H1 (cell line): ENCODE data around the gene TEF. TPM values are rescaled to one million over a fixed set of nuclear protein-coding genes. Genes with fewer than 3 reads are reported as not detected.

ENCODE experiments used
- ASH2L ChIP-seq: fragments of 200-600, 300-600 bp; sonication (generic); IDR thresholded peaks from one replicate; pipeline ENCODE4 v1.7.1; 2017; ENCODE audit warnings: low read length
- CREB1 ChIP-seq: IDR thresholded peaks from 2 replicates; pipeline ENCODE4 v1.6.1; 2012; ENCODE audit warnings: inconsistent platforms
- EZH2 ChIP-seq: fragments of 200-600 bp; sonication (generic); IDR thresholded peaks from 2 replicates; pipeline ENCODE4 v1.7.1; 2012; ENCODE audit warnings: low read depth, mild to moderate bottlenecking, moderate library complexity, low read length, inconsistent platforms; ENCODE audit not compliant: severe bottlenecking
- JUND ChIP-seq: IDR thresholded peaks from 2 replicates; pipeline ENCODE4 v1.6.1; 2011; ENCODE audit warnings: mild to moderate bottlenecking, improper control_type of control experiment, low read length
- RAD21 ChIP-seq, 2 experiments: IDR thresholded peaks in 1 of 2; conservative IDR thresholded peaks in 1 of 2; 2 replicates each; pipeline ENCODE4 v1.6.1; 2011; ENCODE audit warnings: low read depth in 2 of 2, low read length in 2 of 2, improper control_type of control experiment in 1 of 2, inconsistent platforms in 1 of 2, mild to moderate bottlenecking in 1 of 2, moderate library complexity in 1 of 2
- RXRA ChIP-seq: IDR thresholded peaks from 2 replicates; pipeline ENCODE4 v1.6.1; 2011; ENCODE audit warnings: low read depth, mild to moderate bottlenecking, low read length, moderate library complexity; ENCODE audit not compliant: insufficient read depth
- TAF7 ChIP-seq: optimal IDR thresholded peaks from 2 replicates; pipeline ENCODE3; 2011; ENCODE audit warnings: low read depth, mild to moderate bottlenecking, inconsistent platforms, low read length, moderate library complexity, borderline replicate concordance
- ZNF274 ChIP-seq: IDR thresholded peaks from 2 replicates; pipeline ENCODE4 v1.7.0; 2012; ENCODE audit warnings: low read length, borderline replicate concordance; ENCODE audit errors: extremely low read depth
- polyA plus RNA-seq, 7 experiments: library from polyadenylated mRNA; depleted of rRNA in 3 of 7; stranded (reverse) in 5 of 7; unstranded in 2 of 7; fragments of >200 nt in 5 of 7; fragments of 200-250 nt in 2 of 7; gene quantifications; 1 replicate in 5 of 7; 2 replicates in 1 of 7; 4 replicates in 1 of 7; pipeline versions ENCODE4 v1.2.1 to v1.2.3, GENCODE V29; 2011 to 2013; ENCODE audit warnings: missing spikeins in 2 of 7, mixed read lengths in 2 of 7
- total RNA-seq: library from RNA; stranded (reverse); fragmentation: NEBNext Ultra II Directional; extraction: Animal tissue kit (Norgen Biotek cat#: 25700); gene quantifications from 2 replicates; pipeline ENCODE4 v1.2.1, GENCODE V29; 2021
- TF ChIP-seq, protein P1 (sequence below): fragments of 300-600 bp; sonication (generic); IDR thresholded peaks from 2 replicates; pipeline ENCODE4 v1.7.1; 2012; ENCODE audit warnings: low read length, moderate library complexity, mild to moderate bottlenecking, inconsistent platforms; ENCODE audit not compliant: insufficient replicate concordance
- TF ChIP-seq, protein P2 (sequence below): IDR thresholded peaks from 2 replicates; pipeline ENCODE4 v1.6.1; 2012; ENCODE audit warnings: inconsistent platforms

The TEF gene
- total and polyA plus RNA-seq, 2 of the 8 experiments (the other 6 are each of a cell fraction or from before 2014, with no cell fraction given) = 7.4 to 9.0 TPM

DNA sequence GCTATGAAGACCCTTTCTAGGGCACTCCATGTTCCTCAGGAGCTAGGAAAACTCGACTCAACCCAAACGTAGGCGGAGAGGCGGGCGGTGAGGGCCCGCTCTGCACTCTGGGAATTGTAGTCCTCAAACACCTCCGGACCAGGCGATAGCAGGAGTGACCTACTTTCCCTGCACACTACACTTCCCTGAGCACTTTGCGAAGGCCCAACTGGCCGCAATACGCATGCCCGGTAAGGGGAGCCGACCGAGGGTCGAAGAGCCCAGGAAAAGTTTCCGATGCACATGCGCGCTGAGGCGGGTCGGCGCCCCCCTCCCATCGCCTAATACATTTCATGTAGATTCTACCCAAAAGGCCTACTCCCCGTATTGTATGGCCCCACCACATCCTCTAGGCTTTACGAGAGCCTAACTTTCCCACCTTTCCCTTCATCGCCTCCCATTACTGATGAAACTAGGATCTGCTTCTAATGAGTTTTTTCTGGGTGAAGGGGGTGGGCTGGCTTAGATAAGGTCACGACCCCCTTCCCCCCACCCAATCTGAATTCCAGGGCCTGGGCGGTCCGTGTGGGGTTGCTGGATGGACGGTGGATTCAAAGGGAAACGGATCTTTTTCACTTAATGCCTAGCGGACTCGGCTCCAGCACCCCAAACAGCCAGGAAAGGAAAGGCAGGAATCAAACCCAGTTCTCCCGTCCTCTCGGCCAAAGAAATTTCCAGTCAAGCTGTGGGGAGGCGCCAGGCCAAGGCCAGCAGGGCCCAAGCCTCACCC is 62.8 kb downstream of the TEF start (continued):
- TF ChIP-seq, protein P1, sequence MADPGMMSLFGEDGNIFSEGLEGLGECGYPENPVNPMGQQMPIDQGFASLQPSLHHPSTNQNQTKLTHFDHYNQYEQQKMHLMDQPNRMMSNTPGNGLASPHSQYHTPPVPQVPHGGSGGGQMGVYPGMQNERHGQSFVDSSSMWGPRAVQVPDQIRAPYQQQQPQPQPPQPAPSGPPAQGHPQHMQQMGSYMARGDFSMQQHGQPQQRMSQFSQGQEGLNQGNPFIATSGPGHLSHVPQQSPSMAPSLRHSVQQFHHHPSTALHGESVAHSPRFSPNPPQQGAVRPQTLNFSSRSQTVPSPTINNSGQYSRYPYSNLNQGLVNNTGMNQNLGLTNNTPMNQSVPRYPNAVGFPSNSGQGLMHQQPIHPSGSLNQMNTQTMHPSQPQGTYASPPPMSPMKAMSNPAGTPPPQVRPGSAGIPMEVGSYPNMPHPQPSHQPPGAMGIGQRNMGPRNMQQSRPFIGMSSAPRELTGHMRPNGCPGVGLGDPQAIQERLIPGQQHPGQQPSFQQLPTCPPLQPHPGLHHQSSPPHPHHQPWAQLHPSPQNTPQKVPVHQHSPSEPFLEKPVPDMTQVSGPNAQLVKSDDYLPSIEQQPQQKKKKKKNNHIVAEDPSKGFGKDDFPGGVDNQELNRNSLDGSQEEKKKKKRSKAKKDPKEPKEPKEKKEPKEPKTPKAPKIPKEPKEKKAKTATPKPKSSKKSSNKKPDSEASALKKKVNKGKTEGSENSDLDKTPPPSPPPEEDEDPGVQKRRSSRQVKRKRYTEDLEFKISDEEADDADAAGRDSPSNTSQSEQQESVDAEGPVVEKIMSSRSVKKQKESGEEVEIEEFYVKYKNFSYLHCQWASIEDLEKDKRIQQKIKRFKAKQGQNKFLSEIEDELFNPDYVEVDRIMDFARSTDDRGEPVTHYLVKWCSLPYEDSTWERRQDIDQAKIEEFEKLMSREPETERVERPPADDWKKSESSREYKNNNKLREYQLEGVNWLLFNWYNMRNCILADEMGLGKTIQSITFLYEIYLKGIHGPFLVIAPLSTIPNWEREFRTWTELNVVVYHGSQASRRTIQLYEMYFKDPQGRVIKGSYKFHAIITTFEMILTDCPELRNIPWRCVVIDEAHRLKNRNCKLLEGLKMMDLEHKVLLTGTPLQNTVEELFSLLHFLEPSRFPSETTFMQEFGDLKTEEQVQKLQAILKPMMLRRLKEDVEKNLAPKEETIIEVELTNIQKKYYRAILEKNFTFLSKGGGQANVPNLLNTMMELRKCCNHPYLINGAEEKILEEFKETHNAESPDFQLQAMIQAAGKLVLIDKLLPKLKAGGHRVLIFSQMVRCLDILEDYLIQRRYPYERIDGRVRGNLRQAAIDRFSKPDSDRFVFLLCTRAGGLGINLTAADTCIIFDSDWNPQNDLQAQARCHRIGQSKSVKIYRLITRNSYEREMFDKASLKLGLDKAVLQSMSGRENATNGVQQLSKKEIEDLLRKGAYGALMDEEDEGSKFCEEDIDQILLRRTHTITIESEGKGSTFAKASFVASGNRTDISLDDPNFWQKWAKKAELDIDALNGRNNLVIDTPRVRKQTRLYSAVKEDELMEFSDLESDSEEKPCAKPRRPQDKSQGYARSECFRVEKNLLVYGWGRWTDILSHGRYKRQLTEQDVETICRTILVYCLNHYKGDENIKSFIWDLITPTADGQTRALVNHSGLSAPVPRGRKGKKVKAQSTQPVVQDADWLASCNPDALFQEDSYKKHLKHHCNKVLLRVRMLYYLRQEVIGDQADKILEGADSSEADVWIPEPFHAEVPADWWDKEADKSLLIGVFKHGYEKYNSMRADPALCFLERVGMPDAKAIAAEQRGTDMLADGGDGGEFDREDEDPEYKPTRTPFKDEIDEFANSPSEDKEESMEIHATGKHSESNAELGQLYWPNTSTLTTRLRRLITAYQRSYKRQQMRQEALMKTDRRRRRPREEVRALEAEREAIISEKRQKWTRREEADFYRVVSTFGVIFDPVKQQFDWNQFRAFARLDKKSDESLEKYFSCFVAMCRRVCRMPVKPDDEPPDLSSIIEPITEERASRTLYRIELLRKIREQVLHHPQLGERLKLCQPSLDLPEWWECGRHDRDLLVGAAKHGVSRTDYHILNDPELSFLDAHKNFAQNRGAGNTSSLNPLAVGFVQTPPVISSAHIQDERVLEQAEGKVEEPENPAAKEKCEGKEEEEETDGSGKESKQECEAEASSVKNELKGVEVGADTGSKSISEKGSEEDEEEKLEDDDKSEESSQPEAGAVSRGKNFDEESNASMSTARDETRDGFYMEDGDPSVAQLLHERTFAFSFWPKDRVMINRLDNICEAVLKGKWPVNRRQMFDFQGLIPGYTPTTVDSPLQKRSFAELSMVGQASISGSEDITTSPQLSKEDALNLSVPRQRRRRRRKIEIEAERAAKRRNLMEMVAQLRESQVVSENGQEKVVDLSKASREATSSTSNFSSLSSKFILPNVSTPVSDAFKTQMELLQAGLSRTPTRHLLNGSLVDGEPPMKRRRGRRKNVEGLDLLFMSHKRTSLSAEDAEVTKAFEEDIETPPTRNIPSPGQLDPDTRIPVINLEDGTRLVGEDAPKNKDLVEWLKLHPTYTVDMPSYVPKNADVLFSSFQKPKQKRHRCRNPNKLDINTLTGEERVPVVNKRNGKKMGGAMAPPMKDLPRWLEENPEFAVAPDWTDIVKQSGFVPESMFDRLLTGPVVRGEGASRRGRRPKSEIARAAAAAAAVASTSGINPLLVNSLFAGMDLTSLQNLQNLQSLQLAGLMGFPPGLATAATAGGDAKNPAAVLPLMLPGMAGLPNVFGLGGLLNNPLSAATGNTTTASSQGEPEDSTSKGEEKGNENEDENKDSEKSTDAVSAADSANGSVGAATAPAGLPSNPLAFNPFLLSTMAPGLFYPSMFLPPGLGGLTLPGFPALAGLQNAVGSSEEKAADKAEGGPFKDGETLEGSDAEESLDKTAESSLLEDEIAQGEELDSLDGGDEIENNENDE = no peak
- TF ChIP-seq TAF7 = no peak
- TF ChIP-seq RAD21 (IDR thresholded peaks at IDR 0.05 in 1 of 2, conservative IDR thresholded peaks at IDR 0.05 in 1 of 2; ENCODE audit: low read depth in 2 of 2, low read length in 2 of 2) = no peak
- TF ChIP-seq JUND = no peak
- no peak for TF ChIP-seq EZH2
- TF ChIP-seq RXRA = no peak
- TF ChIP-seq, protein P2, sequence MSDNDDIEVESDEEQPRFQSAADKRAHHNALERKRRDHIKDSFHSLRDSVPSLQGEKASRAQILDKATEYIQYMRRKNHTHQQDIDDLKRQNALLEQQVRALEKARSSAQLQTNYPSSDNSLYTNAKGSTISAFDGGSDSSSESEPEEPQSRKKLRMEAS = no peak
- peak; percentile 47 for TF ChIP-seq ASH2L
- peak; percentile 57; the same call in 1 of the 2 replicates for TF ChIP-seq CREB1
- TF ChIP-seq ZNF274 = no peak
